Erythroblast (primary cell): ENCODE data around the gene CWC15.

ENCODE experiments used
- DNase-seq, 2 experiments: peaks; one replicate each; lab custom pipeline; 2025; lab: John Stamatoyannopoulos, UW
- GATA1 ChIP-seq: IDR thresholded peaks from 2 replicates; pipeline ENCODE4 v1.6.1; 2011; ENCODE audit warnings: low read depth, mild to moderate bottlenecking, control low read depth, low read length, moderate library complexity
- POLR2A ChIP-seq: IDR thresholded peaks from 2 replicates; pipeline ENCODE4 v1.6.1; 2011; ENCODE audit warnings: mild to moderate bottlenecking, low read length

CWC15 gene

DNA sequence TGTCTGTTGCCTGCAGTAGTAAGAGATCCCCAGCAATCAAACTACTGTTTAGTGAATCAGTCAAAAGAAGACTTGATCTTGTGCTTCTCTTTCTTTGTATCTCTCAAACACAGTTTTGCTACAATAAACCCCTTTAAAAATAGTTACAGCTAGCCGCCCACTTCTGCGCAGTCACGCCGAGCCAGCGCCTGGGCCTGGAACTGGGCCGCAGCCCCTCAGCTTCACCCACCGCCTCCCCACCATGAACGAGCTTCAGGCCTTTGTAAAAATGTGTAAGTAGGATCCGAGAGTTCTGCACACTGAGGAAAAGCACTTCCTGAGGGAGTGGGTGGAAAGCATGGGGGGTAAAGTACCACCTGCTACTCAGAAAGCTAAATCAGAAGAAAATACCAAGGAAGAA, 60.5 kb downstream of the CWC15 start:
- no peak for TF ChIP-seq POLR2A
- no peak for TF ChIP-seq GATA1
- DNase-seq, result no peak
